Neutrophil (primary cell): Measurements from ENCODE around the gene EHBP1.

ENCODE experiments used
- H3K27ac ChIP-seq: fragments of 200-600 bp; sonication (generic); 2 replicates; pipeline ENCODE4 v1.5.1; 2016; ENCODE audit warnings: mild to moderate bottlenecking, moderate library complexity
- H3K27me3 ChIP-seq: fragments of 200-600 bp; sonication (generic); 2 replicates; pipeline ENCODE4 v1.6.0; 2016; ENCODE audit warnings: mild to moderate bottlenecking
- H3K36me3 ChIP-seq: fragments of 200-600 bp; sonication (generic); 2 replicates; pipeline ENCODE4 v1.5.1; 2017
- H3K4me1 ChIP-seq, 2 experiments: fragments of 200-600 bp in 1 of 2; sonication (generic) in 1 of 2; 1 replicate in 1 of 2; 2 replicates in 1 of 2; pipeline versions ENCODE4 v1.5.1 to v1.6.1; 2013 to 2016; ENCODE audit warnings: low read depth in 1 of 2, low read length in 1 of 2, mild to moderate bottlenecking in 1 of 2, moderate library complexity in 1 of 2; ENCODE audit not compliant: control insufficient read depth in 1 of 2, insufficient read depth in 1 of 2
- H3K4me3 ChIP-seq, 2 experiments: fragments of 200-600 bp in 1 of 2; sonication (generic) in 1 of 2; 1 replicate in 1 of 2; 2 replicates in 1 of 2; pipeline ENCODE4 v1.5.1; 2013 to 2016; ENCODE audit warnings: low read depth in 1 of 2, low read length in 1 of 2, mild to moderate bottlenecking in 1 of 2, moderate library complexity in 1 of 2
- H3K9me3 ChIP-seq: fragments of 200-600 bp; sonication (generic); 2 replicates; pipeline ENCODE4 v1.5.1; 2016
- CTCF ChIP-seq: fragments of 200-600 bp; sonication (generic); IDR thresholded peaks from 2 replicates; pipeline ENCODE4 v1.5.1; 2016; ENCODE audit warnings: antibody characterized with exemption

EHBP1 gene

DNA sequence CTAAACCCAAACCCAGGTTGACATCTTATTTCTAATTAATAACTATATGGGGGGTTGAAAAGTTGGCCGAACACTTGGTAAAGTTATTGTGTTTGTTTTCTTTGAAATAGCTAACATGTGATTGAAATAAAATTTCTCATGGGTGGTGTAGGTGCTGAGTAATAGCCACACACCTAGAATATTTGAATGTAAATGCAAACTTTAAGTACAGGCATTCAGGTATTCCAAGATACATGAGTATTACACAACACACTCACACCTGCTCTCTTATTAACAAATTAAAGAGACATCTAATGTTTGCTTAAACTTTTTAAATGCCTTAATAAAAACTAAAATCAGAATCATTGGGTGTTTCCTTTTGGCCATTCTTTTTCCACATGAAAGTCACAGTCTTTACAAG lies 165.5 kb downstream of the EHBP1 start:
- no peaks in the 10 kb centered on the region for H3K27me3 ChIP-seq
- no peak overlapping the region for H3K27ac ChIP-seq
- H3K4me3 ChIP-seq: no peak overlapping the region
- no peaks in the 10 kb centered on the region for H3K9me3 ChIP-seq
- peaks cover 6% of the 10 kb centered on the region for H3K36me3 ChIP-seq
- no peaks in the 10 kb centered on the region for H3K4me1 ChIP-seq
- no peak for TF ChIP-seq CTCF

- Histone ChIP-seq H3K27me3 (no peaks in the 10 kb centered on the region), H3K4me3 (no peak overlapping the region), H3K4me1 (no peaks in the 10 kb centered on the region), H3K36me3 (peaks cover 6% of the 10 kb centered on the region), H3K27ac (no peak overlapping the region), H3K9me3 (no peaks in the 10 kb centered on the region)
- TF ChIP-seq CTCF: no peak
Observed at GRCh38 chr2:62871506-62871905, 166.0 kb downstream of the EHBP1 start.

DNA sequence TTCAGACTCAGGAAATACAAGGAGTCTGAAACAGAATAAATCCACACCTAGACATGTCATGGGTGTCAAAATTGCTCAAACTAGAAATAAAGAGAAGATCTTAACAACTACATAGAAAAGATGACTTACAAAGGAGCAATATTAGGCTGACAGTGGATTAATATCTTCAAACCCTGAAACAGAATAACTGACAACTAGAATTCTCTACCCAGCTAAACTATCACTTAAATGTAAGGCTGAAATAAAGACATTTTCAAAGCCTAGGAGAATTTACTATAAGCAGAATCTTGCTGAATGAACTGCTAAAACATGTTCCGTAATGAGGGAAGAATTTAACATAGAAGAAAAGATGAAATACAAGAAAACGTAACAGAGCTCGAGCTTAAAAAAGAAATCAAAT lies 168.1 kb downstream of the EHBP1 start:
- H3K27ac ChIP-seq: no peak overlapping the region
- H3K4me1 ChIP-seq: no peaks in the 10 kb centered on the region
- no peak overlapping the region for H3K4me3 ChIP-seq
- peaks cover 6% of the 10 kb centered on the region for H3K36me3 ChIP-seq
- no peaks in the 10 kb centered on the region for H3K9me3 ChIP-seq
- TF ChIP-seq CTCF: no peak
- no peaks in the 10 kb centered on the region for H3K27me3 ChIP-seq

DNA sequence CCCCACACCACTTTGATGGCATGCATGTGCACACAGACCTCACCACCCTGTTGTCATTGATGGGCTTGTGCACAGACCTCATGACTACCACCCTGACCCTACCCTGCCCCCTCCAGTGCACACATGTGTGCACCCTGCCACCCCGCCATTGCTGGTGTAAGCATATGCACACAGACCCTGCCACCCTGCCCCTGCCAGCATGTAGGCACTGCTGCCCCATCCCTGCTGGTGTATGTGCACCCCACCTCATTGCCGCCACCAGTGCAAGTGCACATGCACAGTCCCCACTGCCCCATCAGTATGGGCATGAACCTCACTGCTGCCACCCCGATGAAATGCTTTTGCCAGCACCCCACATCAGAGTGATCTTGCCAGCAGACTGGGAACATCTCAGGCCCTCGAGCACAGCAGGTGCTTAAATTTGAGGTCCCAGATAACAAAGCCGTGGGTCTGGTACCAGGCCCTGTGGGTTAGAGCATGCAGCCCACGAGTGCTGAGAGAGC lies 169.4 kb downstream of the EHBP1 start:
- Histone ChIP-seq H3K4me1 (no peaks in the 10 kb centered on the region), H3K27ac (no peak overlapping the region), H3K36me3 (peaks cover 6% of the 10 kb centered on the region), H3K27me3 (no peaks in the 10 kb centered on the region), H3K9me3 (no peaks in the 10 kb centered on the region), H3K4me3 (no peak overlapping the region)
- TF ChIP-seq CTCF: no peak

- H3K27ac ChIP-seq: no peak overlapping the region
Observed at GRCh38 chr2:62881162-62881795, 175.8 kb downstream of the EHBP1 start.

More at GRCh38 chr2:62881162-62881795, 175.8 kb downstream of the EHBP1 start:
- H3K4me1 ChIP-seq: no peaks in the 10 kb centered on the region
- no peak overlapping the region for H3K4me3 ChIP-seq
- H3K27me3 ChIP-seq: no peaks in the 10 kb centered on the region
- no peak for TF ChIP-seq CTCF
- H3K9me3 ChIP-seq: no peaks in the 10 kb centered on the region
- H3K36me3 ChIP-seq: no peaks in the 10 kb centered on the region
